Measurements from ENCODE around the gene SFRP4.
"Not testable (repeated sequence)": the region's sequence is repeated elsewhere in the genome, so short reads cannot be mapped to it uniquely, and the experiment has no call there.

Gene SFRP4

DNA sequence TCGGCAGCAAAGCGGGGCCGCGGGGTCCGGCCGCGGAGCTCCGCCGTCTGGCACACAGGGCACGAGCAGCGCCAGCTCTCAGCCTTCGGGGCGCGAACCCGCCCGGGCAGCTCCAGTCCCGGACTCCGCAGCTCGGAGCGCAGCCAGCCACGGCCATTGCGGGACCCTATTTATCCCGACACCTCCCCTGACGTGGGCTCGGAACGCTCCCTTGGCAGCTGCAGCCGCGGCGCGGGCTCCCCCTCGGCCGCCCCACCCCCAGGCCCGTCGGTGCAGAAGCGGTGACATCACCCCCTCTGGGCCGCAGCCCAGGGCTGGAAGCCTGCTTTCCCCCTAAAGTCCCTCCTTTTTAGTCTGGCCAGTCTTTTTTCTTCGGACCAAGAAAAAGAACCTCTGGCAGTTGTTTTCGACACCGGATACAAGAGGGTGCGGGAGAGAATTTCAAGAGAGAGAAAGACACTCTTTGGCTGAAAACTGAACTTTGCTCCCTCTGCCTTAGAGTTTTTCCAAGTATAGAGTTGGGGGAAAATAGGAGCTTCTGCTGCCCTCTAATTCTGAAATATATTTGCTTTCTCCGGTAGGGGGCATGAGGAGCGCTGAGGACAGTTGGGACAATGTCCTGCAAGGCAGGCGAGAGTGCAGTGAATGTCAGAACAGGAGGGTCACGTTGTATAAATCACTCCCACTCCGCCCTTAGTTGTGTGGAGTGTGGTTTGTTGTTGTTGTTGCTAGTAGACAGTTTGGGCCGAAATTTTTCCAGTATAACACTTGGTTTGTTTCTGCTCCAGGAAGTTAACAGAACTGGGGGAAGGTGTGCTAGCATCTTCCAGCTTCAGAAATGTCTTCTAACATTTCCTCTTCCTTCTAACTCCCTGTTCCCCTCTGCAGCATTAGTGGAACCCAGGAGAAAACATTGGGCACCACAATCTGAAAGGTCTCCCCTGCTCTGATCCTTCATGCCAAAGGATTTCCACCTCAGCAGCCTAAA, at the start of gene SFRP4:
SFRP4 (minus strand) TSS at position 145 of the 988 bp plus-strand sequence. CDS start 280 bp downstream, outside the sequence.
- DNase-seq = peak; percentile 90

DNA sequence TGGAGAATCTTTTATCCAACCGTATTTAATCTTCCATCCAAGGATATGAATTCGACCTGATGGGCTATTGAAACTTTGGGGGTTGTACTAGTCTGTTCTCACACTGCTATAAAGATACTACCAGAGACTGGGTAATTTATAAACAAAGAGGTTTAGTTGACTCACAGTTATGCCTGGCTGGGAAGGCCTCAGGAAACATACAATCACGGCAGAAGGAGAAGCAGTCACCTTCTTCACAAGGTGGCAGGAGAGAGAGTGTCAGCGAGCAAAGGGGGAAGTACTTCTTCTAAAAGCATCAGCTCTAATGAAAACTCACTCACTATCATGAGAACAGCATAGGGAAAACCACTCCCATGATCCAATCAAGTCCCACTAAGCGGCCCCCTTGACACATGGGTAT, 47.6 kb upstream of the SFRP4 start:
- no peak for DNase-seq

DNA sequence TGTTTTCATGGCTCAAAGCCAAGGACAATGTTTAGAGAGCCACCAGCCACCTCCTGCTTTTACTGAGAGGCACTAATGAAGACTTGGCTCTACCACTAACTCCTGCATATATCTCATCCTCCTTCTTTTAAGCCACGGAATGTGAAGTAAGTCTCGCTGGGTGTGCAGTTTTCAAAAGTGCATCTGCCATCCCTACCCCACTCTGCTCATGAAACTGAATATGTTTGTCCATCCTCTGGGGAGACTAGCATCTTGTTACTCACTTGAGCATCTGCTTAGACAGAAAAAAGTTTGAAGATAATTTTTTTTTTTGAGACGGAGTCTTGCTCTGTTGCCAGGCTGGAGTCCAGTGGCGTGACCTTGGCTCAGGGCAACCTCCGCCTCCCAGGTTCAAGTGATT, 44.6 kb upstream of the SFRP4 start:
- DNase-seq = no peak

DNA sequence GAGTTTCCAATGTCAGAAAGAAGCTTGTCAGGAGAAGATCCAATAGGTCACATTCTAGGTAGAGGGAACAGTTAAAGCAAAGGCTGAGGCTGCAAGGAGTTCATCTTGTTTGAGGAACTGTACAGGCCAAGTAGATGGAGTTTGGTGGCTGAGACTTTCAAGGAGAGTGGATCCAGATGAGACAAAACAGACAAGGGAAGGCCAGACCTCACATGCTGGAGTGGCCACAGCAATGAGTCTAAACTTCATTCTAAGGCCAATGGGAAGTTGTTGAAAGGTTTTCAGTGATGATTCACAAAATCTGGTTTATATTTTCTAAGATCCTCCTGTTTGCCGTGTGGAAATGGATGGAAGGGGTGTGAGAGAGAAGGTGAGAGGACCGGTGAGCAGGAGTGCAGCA, 43.9 kb upstream of the SFRP4 start:
- no peak for DNase-seq

DNA sequence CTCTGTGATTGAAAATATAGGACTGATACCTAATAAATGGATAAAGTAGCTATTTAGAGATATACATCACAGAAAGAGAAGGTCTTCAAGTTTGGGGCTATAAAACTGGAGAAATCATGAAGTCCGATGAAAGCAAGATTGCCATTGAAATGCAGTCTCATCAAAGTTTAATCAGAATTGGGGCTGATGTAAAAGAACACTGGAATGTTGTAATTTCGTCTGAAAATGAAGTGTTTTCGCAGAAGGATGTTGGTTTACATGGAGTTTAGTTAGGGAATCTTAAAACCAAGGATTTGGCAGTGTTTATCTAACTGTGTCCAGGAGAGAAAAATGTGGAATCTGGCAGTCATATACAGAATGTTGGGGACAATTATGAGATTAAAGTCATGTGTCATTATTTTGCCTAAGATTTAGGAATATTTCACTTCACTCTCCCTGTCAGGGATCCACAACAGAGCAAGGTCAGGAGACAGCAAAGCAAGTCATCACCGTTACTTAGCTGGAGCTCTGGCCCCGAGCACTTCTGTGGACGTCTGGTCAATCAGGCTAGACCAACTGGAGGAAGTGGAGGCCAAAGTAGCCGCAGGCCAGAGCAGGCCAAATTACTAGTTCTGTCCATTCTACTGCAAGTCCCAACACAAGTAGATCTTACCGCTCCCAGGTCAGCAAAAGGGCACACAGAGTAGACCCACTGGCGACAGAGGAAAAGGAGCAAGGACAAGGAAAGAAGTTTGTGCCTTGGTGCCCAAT, 40.8 kb upstream of the SFRP4 start:
- no peak for DNase-seq

DNA sequence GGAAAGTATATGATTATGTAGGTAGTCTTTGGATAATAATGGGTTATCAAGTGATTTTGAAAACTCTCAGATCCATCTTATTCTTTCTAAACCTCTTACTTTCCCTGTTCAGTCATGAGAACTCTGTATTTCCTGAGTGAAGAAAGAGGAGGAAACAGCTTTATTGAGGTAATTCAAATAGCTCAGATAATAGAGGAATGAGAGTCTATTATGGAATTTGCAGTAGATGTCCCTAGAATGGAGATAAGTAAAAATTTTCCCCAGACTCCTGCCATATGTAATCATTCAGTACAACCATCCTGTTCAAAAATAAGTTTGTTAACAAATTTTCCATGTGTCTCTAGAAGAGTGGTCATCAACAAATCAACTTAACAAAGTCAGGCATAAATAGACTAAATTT, 40.2 kb upstream of the SFRP4 start:
- DNase-seq = no peak

DNA sequence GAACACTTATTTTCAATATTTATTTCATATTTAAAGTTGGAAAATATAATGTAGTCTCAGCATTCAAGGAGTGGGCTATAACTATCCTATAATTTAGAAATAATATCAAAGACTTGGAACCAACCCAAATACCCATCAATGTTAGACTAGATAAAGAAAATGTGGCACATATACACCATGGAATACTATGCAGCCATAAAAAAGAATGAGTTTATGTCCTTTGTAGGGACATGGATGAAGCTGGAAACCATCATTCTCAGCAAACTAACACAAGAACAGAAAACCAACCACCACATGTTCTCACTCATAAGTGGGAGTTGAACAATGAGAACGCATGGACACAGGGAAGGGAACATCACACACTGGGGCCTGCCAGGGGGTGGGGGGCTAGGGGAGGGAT, 37.6 kb upstream of the SFRP4 start:
- DNase-seq = not testable (repeated sequence)

DNA sequence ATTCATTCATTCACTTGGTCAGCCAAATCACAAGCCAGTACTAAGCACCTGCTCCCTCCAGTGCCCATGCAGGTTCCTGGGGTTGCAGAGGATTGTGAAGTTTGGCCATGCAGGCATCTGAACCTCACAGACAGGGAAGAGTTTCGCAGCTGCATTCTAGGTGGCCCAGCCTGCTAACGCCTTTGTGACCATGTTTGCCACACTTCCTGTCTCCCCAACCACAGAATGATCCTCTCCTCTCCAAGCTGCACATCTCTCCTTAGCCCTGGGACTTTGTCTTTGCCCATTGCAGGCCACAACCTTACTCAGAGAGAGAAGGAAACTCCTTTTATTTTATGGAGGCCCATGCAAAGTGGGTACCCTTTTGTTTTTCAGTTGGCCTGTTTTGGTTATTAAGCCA, 35.6 kb upstream of the SFRP4 start:
- no peak for DNase-seq

DNA sequence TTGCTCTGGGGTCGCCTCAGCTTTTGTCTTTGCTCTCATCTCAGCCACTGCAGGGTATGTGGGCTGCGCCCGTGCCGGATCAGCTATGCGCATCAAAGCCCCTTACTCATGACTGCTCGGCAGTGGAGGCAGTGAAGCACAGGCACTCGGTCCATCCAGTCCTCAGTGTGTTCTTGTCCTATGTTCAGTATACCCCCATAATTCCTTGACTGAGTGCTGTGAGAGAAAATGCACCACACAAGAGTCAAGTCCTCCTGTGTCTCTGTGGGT, 31.3 kb upstream of the SFRP4 start:
- no peak for DNase-seq

DNA sequence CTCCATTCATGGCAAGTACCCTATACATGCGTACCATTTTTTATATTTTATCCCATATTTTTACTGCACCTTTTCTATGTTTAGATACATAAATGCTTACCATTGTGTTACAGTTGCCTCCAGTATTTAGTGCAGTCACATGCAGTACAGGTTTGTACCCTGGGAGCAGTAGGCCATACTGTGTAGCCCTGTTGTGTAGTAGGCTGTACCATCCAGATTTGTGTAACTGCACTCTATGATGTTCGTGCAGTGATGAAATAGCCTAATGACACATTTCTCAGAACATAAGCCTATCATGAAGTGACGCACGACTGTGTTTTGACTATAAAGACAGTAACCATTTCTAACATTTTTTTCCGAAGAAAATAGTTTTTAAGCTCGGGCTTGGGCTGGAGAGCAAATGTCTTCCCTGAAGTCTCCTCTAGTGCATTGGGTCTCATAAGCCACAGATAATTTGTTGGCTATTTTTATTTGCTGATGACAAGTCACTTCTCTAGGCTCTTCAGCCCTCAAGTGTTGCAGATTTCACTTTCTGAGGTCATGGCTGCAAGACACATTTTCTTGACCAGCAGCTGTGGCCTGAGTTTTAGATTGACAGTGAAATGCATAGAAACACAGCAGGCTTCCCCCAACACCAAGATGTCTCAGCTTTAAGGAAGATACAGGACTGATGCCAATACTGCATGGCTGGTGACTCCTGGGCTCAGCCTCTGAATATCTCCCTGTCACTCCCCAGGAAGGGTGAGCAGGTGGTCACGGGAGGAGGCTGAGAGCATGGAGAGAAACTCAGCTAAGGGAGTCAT, 30.7 kb upstream of the SFRP4 start:
- no peak for DNase-seq

DNA sequence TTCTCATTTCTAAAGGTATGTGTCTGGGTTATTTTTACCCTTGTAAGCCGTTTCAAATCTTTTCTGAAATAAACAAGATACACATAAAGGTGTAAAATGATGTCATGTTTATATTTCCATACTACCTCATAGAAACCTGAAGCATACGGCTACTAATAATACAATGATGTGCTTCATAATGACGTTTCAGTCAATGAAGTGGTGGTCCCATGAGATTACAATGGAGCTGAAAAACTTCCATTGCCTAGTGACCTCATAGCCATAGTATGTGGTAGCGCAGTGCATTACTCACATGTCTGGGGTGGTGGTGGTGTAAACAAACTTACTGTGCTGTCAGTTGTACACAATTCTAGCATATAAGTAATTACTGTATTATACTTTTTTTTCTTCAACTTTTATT, 28.7 kb upstream of the SFRP4 start:
- DNase-seq = no peak

DNA sequence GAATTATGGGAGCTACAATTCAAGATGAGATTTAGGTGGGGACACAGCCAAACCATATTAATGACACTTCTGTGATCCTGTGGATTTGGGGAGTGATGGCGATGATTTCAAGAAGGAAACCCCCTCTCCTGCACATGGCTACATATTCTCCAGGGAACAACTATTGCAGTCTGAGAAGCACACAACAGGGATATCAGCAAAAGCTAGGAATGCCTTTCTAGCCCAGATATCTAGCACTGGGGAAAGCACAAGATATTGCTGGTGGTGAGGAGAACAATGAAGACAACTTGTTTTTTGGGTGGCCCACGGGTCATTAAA, 28.1 kb upstream of the SFRP4 start:
- no peak for DNase-seq

DNA sequence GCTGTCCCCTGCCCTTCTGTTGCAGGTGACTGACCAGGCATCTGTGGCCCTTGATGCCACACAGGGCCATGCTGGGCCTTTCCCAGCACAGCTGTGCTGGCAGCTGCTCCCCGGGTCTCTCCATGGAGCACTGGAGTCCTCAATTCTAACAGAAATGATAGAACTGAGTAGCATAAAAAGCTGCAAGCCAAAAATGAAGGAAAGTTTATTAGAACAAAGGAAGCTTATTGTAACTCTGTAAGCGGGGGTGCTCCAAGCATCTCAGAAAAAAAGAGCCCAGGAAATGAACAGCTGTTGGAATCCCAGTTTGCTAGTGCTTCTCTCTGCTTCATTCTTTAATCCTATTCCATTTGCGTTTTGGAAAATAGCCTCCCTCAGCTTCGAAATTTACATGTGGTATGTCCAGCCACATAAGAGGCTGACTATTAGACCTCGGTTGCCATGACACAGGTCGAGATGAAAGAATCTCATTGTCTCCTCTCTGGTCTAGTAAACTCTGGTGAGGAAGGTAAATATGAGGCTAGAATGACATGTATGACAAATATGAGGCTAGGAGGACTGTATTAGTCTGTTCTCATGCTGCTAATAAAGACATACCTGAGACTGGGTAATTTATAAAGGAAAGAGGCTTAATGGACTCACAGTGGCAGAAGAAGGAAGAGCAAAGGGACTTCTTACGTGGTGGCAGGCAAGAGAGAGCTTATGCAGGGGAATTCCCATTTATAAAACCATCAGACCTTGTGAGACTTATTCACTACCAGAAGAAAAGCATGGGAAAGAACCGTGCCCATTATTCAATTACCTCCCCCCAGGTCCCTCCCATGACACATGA, 27.5 kb upstream of the SFRP4 start:
- peak; percentile 65 for DNase-seq

DNA sequence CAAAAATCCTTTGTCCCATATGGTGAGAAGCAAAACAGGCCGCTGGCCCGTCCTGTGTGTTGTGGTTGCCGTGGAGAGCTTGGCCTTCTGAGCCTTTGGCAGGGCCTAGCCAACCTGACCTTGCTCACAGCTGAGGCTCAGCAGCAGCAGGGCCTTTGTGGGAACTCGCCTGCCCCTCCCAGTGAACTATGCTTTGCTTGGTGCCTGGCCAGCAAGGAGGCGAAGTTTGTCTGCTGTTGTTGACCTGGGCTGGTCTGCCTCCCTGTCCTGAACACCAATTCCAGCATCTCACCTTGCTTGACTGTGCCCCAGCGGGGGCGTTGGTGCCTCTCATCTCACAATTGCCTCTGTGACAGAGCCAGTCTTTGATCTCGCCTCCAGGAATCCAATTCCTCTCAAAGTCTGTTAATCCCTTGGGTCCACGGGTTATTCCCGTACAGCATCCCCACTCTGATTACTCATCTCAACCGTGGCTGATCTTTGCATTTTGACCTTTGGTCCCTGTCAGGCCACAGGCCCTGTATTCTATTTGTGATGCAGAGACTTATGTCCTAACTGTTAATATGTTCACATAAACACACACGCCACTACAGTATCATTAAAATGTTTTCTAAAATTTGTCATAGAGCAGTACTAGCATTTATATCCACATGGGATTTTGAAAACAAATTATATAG, 26.5 kb upstream of the SFRP4 start:
- peak; percentile 87 for DNase-seq

DNA sequence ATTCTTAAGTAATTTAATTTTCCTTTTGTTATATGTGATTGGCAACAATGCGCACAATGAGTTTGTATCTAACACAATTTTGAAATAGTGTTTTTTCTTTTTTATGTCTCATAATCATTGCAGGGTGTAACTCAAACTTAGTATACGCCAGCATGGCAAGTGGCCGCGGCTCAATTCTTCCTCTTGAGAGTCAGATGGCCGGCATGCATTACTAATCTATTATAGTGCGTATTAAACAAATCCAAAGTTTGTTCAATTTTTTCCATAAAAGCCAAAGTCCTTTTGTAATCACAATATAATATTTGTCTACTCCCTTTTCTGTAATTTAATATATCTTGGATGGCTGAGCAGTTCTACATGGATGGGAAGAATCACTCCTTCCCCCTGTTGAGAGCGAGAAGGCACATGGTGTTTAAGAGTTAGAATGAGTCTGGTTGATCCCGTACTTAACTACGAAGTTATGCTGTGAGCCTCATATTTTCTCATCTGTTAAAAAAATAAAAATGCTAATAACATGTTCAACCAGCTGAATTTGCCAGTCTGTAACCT, 16.5 kb upstream of the SFRP4 start:
- DNase-seq = no peak

DNA sequence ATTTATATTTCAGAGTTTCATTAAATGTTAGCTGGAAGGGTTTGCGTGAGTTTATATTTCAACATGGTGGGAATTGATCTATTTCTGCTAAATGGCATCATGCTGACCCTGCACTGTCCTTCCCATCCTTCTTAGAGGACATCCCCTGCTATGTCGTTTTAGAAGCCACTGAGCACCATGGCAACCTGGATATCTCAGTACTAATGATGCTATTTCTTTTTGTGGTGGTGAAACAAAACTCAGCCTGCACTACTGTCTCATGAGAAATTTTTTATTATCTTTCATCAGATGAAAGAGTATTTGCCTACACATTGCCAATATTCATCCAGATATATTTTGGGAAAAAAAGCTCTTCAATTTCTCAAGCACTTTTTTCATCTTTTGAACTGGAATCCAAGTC, 15.9 kb upstream of the SFRP4 start:
- no peak for DNase-seq

DNA sequence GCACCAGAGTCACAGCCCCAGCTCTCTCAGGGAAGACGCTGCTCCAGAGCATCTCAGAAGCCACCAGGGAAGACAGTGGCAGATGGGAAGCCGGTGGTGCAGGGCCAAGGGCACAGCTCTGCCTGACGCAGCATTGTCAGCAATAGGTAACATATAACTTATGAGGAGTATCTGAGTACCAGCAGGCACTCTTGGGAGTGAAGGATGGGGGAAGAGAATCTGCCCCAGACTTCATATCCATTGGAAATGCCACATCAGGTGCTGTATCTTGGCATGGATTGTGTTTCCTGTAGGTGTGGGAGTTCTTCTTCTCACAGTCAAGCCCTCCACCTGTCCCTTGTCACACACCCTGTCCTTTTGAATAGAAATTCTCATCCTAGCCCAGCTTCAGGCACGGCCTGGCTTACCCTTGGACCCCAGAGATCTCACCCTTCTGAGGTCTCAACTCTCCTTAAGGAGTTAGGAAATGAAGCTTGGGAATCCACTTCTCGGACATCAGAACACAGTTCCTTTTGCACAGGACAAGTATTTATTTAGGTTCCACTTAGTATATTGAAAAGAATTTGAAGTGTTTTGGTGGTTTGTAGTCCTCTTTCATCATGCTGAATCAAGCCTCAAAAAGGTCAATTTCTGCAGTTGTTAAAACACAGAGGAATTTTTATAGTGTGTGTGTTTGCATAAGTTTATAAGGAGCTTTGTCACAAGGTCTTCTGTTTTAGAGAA, 13.8 kb upstream of the SFRP4 start:
- no peak for DNase-seq

DNA sequence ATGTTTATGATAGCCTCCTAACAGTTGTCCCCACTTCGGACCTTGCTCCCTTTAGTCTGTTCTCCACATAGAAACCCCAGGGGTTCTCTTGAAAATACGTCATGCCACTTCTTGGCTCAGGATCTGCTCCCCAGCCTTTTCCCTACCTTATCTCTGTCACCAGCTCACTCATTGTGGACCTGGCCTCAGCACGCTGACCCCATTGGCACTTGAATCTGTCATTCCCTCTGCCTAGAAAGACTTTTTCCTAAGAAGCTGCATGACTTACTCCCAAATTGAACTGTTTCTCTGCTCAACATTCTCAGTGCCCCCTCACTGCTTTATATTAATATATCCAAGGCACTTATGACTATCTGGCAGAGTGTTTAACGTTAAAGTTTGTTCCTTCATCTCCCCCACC, 12.3 kb upstream of the SFRP4 start:
- no peak for DNase-seq

DNA sequence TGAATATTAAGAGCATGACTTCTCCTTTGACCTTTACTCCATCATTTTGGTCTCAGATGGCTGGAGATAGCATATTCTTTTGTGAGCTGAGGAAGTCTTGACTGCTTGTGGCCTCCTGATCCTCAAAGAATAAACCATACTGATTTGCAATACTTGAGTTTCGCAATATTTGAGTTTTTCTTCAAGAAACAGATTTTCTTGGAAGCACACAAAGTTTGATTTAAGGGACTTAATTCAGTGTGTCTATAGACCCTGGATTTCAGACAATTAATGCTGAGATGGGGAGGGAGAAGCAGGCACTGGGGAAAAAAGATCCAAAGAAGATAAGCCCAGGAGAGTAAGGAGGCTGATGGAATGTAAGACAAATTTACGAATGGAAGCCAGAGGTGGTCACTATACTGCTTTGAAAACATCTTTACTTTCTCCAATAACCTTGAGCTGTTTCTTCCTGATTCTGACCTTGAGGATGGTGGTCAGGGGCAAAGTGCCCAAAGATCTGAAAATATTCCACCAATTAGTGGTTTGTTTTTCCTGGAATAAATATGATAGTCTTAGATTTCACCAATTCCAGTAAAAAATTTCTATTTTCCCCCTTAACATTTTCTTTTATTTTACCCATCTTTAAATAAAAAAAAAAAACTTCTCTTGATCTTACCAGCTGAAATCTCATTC, 11.3 kb upstream of the SFRP4 start:
- no peak for DNase-seq

DNA sequence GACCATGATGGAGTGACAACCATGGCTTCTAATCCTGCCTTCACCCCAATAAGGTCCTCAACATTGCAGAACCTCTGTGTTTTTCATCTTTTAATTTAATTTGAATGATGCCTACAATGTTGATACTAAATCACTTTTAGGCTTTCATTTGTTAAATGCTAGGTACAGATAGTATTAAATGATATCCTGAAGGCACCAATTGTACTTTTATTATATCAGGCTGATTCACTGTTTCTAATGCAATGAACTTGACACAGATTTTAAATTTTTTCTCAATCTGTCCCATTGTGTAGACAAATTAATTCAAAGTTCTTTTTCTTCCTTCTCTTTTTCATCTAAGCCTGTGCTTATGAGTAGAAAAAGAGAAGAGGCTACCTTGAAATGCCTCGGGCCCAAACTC, 9.0 kb upstream of the SFRP4 start:
- no peak for DNase-seq
